NCI-H2196 treated with DMSO at 0.1 percent for 48 hours (cell line): ENCODE measurements around the gene VPS52.
A peak's percentile ranks its signal among the peaks of the same experiment; 100 is the strongest.
"Not testable (repeated sequence)": the region's sequence is repeated elsewhere in the genome, so short reads cannot be mapped to it uniquely, and the experiment has no call there.

Source experiments
- DNase-seq: peaks from one replicate; lab custom pipeline; 2025; ENCODE audit not compliant: unreplicated experiment; lab: John Stamatoyannopoulos, UW

The VPS52 gene

DNA sequence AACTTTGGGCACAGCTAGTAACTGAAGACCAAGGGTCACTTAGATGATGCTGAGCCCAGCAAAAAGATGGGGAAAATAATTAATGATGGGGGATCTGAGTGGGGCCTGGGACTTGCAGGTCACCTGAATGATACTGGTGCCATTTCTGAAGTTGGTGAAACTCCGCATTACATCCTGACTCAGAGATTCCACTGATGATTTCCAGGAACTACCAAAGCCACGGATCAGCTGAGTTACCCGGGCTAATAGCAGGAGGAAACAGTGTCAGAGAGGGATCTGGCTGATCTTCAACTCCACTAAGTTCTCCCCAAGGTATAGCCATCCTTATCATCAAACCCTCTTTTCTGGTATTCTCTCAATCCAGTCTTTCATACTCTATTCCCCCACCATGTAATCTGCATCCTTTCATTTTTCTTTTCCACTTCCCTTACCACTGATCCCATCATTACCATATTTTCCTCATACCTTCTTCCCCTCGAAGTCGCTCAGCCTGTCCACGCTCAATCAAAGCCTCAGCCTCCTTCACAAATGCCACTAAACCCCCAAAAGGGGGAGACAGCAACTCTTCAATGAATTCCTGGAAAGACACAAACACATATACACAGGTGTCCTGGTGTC, 20.2 kb downstream of the VPS52 start:
- DNase-seq: no peak

DNA sequence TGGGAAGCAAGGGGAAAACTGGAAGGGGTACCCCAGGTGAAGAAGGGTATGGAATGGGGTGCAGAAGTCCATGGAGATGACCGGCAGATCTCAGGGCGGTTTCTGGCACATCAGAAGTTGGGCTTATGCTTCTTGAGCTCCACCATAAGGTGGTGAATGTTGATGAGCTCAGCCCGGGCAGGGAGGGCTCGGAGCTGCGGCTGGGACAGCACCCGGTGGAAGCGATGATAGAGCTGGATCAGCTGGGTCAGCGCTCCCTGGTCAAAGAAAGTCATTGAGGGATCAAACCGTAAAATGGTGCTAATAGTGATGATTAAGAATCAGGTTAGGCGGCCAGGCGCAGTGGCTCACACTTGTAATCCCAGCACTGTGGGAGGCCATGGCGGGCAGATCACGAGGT, 20.9 kb downstream of the VPS52 start:
- no peak for DNase-seq

DNA sequence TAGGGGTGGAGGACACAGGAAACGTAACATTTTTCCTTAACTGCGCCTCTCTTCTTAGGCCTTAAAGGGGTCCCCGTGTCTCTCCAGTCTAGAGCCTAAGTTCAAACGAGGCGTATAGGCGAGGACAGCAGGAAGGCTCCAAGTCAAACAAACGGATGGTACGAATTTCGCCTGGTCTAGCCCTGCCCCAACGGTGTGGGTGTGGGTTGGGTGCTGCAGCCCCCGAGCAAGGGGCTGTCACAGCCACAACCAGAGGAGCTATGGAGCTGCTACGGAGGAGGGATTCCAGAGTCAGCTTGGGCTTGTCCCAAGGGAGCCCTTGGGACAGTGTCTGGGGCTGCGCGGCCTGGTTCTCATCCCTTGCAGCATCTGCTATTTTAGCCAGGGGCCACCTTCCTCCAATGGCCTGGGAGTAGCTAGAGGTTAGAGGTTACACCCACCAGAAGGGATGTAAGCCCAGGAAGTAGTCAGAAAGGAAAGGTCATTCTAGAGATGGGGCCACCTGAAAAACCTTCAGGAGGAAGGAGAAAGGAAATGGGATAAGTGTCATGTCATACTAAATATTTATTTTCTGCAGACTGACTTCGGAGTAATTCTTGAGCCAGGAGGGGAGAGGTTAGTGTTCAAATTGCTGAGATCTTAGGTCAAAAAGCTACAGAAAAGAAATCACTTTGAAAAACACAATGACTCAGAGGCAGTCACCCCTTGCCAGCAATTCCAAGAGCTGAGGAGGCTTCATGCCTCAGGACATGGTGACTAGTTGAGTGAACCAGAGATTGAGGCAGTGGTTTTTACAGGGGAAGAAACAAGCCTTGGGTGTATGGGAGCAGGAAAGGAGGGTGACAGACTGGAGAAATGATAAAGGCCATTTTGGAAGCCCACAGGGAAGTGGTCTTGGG, 21.7 kb downstream of the VPS52 start:
- no peak for DNase-seq

DNA sequence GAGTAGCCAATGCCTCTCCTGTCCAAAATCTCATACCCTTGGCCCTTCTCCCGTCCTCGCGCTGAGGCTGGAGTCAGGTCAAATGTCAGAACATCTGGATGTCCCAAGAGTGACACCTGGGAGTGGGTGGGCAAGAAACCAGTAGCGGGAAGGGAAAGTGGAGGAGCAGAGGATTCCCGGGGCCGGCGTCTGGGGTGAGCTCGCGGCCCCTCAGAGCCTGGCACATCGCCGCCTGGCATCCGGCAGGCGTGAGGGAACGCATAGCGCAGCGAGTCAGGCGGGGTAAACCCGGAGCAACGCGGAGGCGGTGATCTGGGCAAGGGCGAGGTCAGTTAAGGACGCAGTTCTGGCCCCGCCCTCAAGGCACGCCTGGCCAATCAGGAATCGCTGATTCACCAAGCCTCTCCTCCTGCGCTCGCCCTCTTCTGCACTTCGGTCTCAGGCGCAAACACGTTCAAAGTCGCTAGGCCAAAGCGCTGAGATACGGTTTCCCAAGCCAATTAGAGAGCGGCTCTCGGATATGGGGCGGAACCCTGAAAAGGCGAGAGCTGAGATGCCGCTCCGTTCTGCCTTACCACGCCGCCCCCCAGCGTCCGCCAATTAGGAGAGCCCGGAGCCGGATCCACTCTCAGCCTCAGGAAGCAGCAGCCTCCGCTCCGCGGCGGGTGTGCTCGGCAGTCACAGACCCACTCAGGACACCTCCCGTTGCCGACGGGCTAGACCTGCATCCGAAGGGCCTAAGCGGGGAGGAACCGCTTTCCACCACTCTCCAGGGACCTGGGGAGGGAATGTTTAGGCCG, 22.5 kb downstream of the VPS52 start:
- peak; percentile 100 for DNase-seq

DNA sequence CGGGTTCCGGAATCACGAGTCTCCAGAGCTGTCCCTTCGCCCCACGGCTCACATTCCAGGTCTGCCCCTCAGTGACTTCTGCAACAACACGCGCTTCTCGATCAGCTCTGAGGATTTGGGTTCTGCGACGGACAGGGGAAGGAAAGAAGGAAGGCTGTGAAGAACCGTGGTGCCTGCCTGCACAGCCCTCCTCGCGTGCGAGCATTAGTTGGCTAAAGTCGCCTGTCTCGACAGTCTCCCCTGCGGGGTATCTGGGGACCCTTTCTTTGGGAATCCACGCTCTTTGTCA, 23.1 kb downstream of the VPS52 start:
- DNase-seq: no peak

DNA sequence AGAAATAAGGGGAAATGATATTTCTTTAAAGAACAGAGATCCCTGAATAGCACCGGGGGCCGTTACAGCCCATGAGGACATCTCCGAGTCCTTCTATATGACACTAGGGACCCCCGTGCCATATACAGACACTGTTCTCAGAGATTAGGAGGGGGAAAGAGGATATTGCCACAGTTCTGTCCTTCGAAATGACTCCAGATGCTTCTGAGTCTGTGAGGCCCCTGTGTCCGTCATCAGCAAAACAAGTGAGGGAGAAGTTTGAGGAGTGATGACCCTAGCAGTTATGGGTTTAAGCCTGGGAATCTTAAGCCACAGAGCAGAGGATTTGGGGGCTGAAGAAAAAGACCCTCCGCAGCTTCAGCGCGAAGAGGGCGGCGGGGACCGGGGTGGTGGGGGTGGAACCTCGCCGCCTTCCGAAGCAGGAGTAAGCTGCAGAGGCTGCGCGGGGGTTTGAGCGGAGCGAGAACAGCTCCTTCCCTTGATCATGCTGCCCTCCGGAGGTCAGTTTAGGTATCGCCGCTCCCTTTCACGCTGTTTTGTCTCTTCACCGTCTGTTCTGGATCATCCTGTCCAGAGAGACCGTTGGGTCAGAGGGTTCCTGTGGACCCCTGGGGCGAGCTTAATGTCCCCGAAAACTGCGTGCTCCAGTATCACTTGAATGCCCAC, 23.6 kb downstream of the VPS52 start:
- DNase-seq: peak; percentile 77

DNA sequence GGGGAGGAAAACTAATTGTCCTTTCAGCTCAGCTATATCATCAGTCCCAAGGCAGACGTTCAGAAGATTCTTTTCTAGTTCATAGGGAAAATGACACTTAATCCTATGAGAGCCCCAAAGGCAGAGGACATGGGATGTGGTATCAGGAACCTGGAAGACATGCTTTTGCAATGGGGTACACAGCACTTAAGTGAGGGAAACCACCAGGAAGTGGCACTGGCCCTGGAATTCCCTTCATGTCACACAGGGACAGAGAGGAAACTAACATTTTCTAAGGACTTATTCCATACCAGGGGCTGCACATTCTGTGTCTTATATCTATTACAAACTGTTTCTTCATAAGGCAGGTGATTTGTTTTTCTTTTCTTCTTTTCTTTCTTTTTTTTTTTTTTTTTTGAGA, 28.2 kb downstream of the VPS52 start:
- no peak for DNase-seq

DNA sequence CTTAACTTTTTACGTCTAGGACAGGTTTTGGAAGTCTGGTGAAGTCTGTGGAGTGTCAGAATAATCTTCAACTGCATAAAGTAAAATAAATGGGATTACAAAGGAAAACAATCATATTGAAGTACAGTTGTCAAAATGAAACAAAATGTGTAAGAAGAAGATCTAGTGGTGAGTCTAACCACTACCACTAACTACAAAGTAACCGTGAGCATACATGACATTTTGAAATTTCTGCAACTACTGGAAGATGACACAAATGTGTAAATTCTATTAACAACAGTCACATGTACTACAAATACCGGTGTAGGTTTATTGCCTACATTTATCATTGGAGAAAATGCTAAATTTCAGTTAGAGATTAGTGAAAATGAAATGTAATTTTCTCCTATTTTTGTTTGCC, 29.7 kb downstream of the VPS52 start:
- DNase-seq: no peak

DNA sequence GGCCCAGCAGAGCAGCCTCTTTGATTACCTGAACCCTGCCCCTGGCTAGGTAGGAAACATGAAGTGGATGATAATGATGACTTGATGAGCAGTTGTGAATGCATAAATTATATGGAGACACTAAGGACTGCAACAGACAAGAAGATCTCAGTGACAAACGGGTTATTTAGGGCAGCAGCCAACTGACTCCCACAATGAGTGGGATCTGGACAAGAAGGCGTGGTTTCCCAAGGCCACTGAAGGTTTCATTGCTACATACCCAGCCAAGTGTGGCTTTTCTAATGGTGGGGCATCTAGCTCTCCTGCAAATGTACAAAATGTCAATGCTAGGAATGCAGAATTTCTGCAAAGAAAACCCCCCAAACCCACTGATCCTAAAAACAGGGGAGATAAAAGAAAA, 33.9 kb downstream of the VPS52 start:
- DNase-seq: no peak

DNA sequence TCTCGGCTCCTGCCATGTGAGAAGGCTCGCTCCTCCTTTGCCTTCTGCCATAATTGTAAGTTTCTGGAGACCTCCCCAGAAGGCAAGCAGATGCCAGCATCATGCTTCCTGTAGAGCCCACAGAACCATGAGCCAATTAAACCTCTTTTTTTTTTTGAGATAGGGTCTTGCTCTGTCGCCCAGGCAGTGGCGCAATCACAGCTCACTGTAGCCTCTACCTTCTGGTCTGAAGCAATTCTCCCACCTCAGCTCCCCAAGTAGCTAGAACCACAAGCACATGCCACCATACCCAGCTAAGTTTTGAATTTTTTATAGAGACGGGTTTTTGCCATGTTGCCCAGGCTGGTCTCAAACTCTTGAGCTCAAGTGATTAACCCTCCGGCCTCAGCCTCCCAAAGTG, 34.8 kb downstream of the VPS52 start:
- no peak for DNase-seq

DNA sequence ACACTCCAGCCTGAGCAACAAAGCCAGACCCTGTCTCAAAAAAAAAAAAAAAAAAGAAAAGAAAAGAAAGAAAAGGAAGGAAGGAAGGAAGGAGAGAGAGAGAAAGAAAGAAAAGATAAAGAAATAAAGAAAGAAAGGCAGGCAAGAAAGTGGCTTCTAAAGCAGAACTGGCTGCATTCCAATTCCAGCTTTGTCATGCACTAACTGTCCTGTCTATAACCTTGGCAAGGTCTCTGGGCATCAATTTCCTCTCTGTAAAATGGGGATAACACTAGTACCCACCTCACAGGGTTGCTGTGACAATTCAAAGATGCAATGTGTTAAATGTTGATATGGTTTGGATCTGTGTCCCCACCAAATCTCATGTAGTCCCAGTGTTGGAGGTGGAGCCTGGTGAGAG, 35.3 kb downstream of the VPS52 start:
- DNase-seq: no peak

DNA sequence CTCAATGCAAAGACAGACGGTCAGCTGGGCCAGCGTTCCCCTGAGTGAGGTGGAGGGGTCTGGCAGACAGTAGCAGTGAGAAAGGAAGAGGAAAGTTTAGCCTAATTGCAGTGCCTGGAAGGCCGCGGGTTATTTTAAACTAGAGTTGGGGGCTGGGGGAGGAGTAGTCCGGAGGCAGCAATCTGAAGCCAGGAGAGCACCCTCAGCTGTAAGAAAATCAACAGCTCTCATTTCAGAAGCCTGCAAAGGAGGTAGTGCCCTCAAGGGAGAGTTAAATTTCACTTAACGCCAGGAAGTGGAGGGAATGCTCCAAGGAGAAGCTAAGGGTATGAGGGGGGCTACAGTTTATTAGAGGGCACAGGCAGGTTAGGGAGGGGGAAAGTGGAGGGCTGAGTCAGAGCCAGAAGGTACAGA, 36.4 kb downstream of the VPS52 start:
- no peak for DNase-seq

DNA sequence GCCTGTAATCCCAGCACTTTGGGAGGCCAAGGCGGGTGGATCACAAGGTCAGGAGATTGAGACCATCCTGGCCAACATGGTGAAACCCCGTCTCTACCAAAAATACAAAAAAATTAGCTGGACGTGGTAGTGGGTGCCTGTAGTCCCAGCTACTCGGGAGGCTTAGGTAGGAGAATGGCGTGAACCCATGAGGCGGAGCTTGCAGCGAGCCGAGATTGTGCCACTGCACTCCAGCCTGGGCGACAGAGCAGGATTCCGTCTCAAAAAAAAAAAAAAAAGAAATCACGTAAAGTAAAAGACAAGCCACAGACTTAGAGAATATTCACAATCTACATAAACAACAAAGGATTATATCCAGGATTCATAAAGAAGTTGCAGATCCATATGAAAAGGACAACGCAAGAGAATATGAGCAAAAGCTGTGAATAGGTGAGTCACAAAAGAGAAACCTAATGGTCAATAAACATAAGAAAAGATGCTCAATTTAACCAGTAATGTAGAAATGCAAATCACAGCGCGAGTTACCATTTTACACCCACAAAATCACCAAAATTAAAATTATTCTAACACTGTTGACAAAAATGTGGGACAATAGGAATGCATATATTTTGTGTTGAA, 45.1 kb downstream of the VPS52 start:
- DNase-seq: not testable (repeated sequence)

DNA sequence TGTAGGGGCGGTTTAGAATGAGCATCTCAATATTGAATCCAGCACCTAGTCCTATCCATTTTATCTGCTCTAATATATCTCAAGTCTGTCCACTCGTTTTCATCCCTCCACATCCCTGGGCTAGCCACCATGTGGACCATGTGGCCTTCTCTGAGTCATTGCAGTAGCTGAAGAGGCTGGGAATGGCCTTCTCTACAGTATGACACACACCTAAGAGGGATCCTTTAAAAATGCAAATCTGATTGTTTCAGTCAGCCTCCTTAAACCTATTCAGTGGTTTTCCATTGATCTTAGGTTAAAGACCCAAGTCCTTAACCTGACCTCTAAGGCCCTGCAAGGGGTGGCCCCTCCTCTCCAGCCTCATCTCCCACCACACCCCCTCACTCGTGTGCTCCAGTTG, 54.0 kb downstream of the VPS52 start:
- no peak for DNase-seq

DNA sequence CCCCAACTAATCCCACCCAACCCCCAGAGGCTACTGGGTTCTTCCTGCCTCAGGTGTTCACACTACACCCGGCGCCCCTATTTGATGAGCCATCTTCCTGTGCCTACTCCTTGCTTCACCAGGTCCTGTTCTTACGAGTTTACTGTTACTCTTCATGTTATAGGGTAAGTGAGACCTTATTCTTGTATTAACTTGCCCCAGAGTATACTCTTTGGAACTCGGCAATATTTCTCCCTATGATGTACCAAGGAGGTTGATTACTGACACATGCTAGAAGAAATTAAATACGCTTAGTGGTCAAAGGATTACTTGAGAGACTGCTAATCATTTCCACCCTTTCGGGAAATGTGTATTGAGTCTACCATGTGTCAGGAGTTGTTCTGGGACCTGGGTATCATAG, 54.4 kb downstream of the VPS52 start:
- DNase-seq: no peak

DNA sequence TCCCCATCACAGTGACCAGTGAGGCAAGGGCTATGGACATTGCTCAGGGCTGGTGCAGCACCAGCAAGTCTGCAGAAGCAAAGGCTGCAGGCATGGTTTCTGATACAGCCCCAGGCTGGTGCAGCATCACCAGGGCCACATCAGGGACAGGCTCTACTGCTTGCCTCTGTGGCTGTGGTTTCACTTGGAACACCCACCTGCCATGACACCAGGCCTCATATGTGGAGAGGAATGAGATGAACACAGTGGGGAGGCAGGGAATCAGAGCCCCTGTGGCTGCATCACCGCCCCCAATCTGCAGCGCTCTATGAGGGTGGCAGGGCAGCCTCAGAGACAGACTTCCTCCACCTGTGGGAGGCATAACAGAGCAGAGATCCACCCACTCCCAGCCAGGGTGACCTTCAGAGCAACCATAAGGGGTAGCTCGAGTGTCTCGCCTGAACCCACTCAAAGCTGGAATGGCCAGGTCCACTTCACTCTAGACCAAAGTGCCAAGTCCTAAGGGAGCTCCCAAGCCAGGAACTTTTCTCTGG, 55.5 kb downstream of the VPS52 start:
- no peak for DNase-seq

DNA sequence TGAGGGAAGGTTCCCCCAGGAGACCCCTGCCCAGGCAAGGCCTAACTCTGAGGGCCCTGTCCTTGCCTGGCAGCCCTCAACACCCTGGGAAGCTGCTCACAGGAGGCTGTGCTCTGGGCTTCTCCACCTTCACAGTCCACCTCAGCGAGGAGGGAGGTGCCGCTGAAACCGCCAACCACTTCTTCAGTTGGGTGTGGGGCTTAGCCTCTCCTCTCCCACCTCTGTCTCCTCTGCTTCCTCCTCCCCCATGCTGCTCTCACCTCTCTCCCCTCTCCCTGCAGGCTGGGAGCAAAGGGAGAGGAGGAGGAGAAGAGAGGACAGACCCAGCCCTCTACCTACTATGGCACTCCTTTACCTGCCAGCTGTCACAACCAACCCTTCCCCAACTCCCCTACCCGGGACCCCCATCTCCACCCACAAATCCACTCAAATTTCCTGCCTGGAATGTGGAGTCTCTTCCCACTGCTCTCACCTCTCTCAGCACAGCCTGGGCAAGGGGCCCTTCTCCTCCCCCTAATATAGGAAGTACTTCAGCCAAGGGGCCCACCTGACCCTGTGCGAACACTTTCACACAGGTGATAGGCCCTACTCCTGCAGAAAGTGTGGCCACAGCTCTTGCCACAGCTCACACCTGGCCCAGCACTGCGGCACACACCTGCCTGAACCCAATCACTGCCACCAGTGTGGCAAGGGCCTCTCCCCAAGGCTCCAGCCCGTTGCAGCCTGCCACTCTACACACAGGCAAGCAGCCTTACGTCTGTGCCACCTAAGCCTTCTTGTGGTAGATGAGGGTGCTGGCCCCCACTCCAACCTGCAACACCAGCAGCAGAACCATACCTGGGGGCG, 56.2 kb downstream of the VPS52 start:
- no peak for DNase-seq

DNA sequence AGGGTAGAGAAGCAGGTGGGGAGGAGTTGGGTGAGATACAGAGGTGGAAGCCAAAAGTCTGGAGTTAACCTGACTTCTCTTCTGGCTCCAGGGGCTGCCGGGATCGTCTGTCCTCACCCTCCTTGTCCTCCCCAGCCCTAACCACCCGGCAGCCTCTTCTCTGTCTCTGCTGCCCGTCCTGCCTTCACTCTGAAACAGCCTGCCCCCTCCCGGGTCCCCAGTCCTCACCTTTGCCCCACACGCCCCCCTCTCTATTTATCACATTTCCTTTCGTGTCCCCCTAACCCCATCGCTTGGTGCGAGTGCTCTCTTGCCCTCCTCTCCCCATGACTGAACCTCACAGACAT, 57.7 kb downstream of the VPS52 start:
- no peak for DNase-seq

DNA sequence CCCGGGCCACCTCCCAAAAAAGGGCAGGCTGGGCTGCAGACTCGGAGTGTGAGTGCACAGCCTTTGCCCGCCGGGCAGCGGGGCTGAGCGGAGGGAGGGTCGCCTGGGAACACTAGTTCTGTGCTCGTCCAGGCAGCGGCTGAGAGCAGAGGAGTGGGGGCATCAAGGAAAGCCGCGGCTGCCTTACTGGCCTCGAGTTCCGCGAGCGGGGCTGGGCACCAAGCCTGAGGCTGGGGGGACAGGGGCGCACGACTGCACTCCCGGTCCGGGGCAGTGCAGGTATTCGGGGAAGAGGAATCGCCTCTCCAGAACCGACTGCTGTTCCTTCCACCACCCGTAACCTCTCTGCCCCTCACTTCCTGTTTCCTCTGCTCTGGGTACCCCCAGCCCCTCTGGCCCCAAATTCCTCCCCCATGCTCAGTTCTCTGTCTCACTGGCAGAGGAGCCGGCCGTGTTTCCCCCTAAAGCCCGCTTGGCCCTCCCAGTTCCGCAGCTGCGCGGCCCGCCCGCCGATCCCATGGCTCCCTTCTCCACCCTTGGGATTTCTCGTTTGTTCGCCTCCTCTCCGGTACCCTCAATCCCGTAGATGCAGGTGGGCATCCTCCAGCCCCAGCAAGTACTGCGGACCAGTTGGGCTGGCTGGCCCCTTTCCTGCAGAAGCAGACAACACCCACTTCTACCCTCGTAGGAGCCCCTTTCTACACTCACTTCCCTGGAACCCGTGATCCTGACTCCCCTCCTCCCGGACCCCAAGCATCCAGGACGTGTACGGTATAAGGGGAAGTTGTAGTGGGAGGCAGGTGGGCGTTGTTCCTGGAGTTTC, 58.3 kb downstream of the VPS52 start:
- DNase-seq: no peak
